BJ (cell line): ENCODE data around the gene POLDIP3. TPM values are rescaled to one million over a fixed set of nuclear protein-coding genes. Genes with fewer than 3 reads are reported as not detected.
"Not testable (repeated sequence)": the region's sequence is repeated elsewhere in the genome, so short reads cannot be mapped to it uniquely, and the experiment has no call there.

Experiments
- CTCF ChIA-PET: fragments of 350-600 bp; formaldehyde crosslinking; extraction: SDS; loops from one replicate; lab custom pipeline; 2021; ENCODE audit warnings: antibody characterized with exemption, inconsistent platforms; lab: Yijun Ruan, JAX
- POLR2A ChIA-PET: fragments of 300-600 bp; sonication (Branson Sonifier 250); formaldehyde crosslinking; extraction: SDS; loops from one replicate; lab custom pipeline; 2021; ENCODE audit warnings: antibody characterized with exemption; lab: Charles Lee
- DNase-seq: peaks from one replicate; pipeline ENCODE4 v3.0.0-alpha.2; 2011; ENCODE audit warnings: low read depth
- H3K27me3 ChIP-seq: 2 replicates; pipeline ENCODE4 v1.6.0; 2011; ENCODE audit warnings: low read length; ENCODE audit not compliant: control insufficient read depth, insufficient read depth
- H3K36me3 ChIP-seq: 2 replicates; pipeline ENCODE4 v1.5.1; 2011; ENCODE audit warnings: low read length; ENCODE audit not compliant: control insufficient read depth, insufficient read depth
- H3K4me3 ChIP-seq: 2 replicates; pipeline ENCODE4 v1.5.1; 2011; ENCODE audit warnings: low read depth, mild to moderate bottlenecking, control low read depth, low read length
- polyA plus RNA-seq: library from polyadenylated mRNA; depleted of rRNA; stranded (reverse); fragments of >200 nt; gene quantifications from 2 replicates; pipeline ENCODE4 v1.2.3, GENCODE V29; 2011
- TF ChIP-seq, protein P1 (sequence below): IDR thresholded peaks from 2 replicates; pipeline ENCODE4 v1.5.1; 2011; ENCODE audit warnings: low read depth, mild to moderate bottlenecking, control low read depth, inconsistent platforms, low read length, moderate library complexity; ENCODE audit not compliant: insufficient read depth

POLDIP3 gene
- polyA plus RNA-seq, 1 experiment, result 54.3 TPM

GRCh38 chr22:42585096-42585495, 29.6 kb downstream of the POLDIP3 start:
- TF ChIP-seq, protein P1, sequence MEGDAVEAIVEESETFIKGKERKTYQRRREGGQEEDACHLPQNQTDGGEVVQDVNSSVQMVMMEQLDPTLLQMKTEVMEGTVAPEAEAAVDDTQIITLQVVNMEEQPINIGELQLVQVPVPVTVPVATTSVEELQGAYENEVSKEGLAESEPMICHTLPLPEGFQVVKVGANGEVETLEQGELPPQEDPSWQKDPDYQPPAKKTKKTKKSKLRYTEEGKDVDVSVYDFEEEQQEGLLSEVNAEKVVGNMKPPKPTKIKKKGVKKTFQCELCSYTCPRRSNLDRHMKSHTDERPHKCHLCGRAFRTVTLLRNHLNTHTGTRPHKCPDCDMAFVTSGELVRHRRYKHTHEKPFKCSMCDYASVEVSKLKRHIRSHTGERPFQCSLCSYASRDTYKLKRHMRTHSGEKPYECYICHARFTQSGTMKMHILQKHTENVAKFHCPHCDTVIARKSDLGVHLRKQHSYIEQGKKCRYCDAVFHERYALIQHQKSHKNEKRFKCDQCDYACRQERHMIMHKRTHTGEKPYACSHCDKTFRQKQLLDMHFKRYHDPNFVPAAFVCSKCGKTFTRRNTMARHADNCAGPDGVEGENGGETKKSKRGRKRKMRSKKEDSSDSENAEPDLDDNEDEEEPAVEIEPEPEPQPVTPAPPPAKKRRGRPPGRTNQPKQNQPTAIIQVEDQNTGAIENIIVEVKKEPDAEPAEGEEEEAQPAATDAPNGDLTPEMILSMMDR, result no peak
- no peaks in the 10 kb centered on the region for H3K27me3 ChIP-seq
- CTCF ChIA-PET, result interaction anchor here (1.0 to 1.7 kb wide), 2 partner anchors 12 to 24 kb away, joined by 3 to 6 read pairs; no protein-coding TSS in a partner anchor
- no peak overlapping the region for H3K4me3 ChIP-seq
- no peak for DNase-seq
- POLR2A ChIA-PET, result no interaction called here
- peaks cover 30% of the 10 kb centered on the region for H3K36me3 ChIP-seq

- CTCF ChIA-PET, result interaction anchor here (0.9 to 1.7 kb wide), 3 partner anchors 13 to 25 kb away, joined by 3 to 6 read pairs (median 3); no protein-coding TSS in a partner anchor
- peaks cover 31% of the 10 kb centered on the region for H3K36me3 ChIP-seq
Observed at GRCh38 chr22:42584364-42584940, 30.2 kb downstream of the POLDIP3 start.

GRCh38 chr22:42582987-42583386, 31.7 kb downstream of the POLDIP3 start:
- peaks cover 31% of the 10 kb centered on the region for H3K36me3 ChIP-seq
- no peaks in the 10 kb centered on the region for H3K27me3 ChIP-seq
- no peak overlapping the region for H3K4me3 ChIP-seq
- ChIA-PET CTCF (no interaction called here), POLR2A (no interaction called here)
- TF ChIP-seq, protein P1, result no peak
- no peak for DNase-seq

More at GRCh38 chr22:42584364-42584940, 30.2 kb downstream of the POLDIP3 start:
- POLR2A ChIA-PET, result no interaction called here
- no peak for DNase-seq
- Histone ChIP-seq H3K27me3 (no peaks in the 10 kb centered on the region), H3K4me3 (no peak overlapping the region)
- TF ChIP-seq, protein P1, result no peak

DNA sequence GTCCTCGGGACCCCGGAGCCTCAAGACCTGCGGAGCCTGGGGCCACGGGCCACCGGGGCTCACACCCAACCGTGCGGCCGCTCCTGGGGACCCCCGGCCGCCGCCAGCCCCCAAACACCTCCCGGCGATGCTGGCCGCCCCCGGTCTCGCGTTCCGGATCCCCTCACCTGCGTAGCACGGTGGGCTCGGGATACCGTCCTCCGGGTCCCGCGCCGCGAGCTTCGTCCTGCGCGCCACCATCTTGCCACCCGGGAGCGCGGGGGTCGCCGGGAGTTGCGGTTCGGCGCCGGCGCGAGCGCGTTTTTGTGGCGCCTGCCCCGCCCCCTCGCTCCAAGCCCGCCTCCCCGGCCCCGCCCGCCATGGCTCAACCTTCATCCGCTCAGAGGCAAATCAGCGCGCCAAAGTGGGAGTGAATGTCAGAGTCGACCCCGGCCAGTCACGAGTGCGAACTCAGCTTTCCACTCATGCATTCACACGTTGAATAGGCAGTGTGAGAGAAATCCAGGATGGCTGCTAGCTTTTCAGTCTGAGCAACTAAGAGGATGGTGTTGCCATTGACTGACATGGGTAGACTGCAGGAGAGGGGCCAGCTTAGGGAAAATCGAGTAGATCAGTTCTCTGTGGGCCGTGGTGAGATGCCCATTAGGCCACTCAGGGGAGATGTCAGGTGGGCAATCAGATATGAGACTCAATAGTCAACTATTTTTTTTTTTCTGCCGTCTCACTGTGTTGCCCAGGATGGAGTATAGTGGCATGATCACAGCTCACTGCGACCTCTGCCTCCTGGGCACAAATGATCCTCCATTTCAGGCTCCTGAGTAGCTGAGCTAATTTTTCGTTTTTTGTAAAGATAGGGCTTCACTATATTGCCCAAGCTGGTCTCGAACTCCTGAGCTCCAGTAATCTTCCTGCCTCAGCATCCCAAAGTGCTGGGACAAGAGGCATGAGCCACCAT, 32.6 kb downstream of the POLDIP3 start:
- peak overlapping the region; percentile 87 for H3K4me3 ChIP-seq
- H3K27me3 ChIP-seq, result no peaks in the 10 kb centered on the region
- ChIA-PET POLR2A (no interaction called here), CTCF (interaction anchor here (0.6 to 1.0 kb wide), 4 partner anchors 10 to 54 kb away, joined by 3 to 5 read pairs (median 4); no protein-coding TSS in a partner anchor)
- peaks cover 27% of the 10 kb centered on the region for H3K36me3 ChIP-seq
- DNase-seq, result peak; percentile 5
- TF ChIP-seq, protein P1, result no peak

DNA sequence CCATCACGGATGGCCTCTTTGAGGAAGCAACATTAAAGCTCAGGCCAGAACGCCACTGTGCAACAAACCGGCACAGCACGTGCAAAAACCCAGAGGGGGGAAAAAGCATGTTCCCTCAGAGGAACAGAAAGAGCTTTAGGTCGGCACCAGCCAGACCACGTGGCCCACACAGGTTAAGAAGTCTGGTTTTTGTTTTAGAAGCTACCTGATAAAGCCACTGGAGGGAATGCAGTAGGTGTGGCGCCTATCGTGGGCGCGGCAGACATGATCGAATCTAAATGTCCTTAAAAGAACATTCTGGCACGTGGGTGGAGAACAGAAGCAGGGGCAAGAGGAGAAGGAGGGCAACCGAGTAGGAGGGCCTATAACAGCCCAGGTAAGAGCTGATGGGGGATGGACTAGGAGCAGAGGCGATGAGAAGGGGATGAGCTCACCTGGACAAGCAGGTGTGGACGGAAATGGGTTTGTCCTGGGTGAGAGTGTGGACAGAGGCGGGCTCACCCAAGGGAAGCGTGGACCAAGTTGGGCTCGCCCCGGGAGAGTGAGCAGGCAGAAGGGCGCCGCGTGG, 33.4 kb downstream of the POLDIP3 start:
- CTCF ChIA-PET, result interaction anchor here (1.0 kb wide), 1 partner anchor 21 kb away, joined by 3 read pairs; no protein-coding TSS in a partner anchor
- DNase-seq, POLR2A ChIA-PET, H3K27me3 ChIP-seq: not testable (repeated sequence)
- H3K4me3 ChIP-seq, result peak overlapping the region; percentile 87
- peaks cover 22% of the 10 kb centered on the region for H3K36me3 ChIP-seq

DNA sequence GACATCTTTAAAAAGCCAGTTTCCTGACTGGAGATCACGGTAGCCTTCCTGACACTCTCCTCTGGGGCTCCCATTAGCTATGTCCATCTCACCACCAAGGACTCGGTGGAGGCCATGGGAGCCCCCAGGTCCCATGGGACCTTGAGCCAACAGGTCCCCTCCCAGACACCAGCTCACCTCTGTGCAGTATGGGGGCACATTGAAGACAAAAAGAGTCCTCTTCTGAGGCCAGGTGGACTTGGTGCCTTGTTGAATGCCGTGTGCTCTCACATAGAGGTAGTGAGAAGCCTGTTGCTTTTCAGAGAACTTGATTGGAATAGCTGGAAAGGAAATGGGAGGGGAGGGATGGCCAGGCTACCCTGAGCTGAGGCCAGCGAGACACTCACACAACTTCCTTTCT, 34.6 kb downstream of the POLDIP3 start:
- CTCF ChIA-PET, DNase-seq, H3K4me3 ChIP-seq, H3K27me3 ChIP-seq, POLR2A ChIA-PET: not testable (repeated sequence)
- peaks cover 14% of the 10 kb centered on the region for H3K36me3 ChIP-seq
